Smooth muscle cell of the pulmonary artery (primary cell): Measurements from ENCODE around the gene SFXN2. TPM values are rescaled to one million over a fixed set of nuclear protein-coding genes. Genes with fewer than 3 reads are reported as not detected.

Experiments
- total RNA-seq: library from RNA; depleted of rRNA; stranded (reverse); fragments of >200 nt; gene quantifications from 2 replicates; pipeline ENCODE4 v1.2.3, GENCODE V29; 2014

The SFXN2 gene
- total RNA-seq = 6.4 and 6.7 TPM in 2 replicates

DNA sequence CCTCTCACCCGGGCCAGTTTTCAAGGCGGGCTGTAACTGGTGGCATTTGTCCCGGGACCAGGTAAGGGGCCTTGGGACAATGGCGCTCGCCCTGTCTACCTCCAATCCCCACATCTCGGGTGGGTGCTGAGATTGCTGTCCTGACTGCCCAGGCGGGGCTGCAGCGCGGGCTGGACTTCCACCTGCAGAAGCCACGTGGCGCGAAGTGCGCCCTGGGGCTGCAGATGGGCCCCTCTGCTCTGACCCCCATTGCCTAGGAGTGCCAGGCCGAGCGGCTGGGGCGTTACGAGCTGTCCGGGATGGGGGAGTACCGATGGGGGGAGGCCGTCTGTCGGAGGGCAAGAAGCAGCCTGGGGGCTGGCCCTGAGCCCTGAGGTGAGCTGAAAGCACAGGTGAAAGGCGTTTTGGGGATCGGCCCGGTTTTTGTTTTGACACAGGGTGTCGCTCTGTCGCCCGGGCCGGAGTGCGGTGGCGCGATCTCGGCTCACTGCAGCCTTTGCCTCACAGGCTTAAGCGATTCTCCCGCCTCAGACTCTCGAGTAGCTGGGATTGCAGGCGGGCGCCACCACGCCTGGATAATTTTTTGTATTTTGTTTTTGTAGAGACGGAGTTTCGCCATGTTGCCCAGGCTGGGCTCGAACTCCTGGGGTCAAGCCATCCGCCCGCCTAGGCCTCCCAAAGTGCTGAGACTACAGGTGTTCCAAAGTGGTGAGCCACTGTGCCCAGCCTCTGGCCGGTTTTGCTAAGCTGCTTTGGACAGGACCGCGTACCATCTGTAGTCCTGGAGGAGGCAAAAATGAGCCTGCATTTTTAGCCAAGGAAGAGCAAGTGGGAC is at the start of gene SFXN2:
SFXN2 (plus strand) TSS at position 16 of the 835 bp plus-strand sequence. CDS start 12,001 bp downstream, outside the sequence.

DNA sequence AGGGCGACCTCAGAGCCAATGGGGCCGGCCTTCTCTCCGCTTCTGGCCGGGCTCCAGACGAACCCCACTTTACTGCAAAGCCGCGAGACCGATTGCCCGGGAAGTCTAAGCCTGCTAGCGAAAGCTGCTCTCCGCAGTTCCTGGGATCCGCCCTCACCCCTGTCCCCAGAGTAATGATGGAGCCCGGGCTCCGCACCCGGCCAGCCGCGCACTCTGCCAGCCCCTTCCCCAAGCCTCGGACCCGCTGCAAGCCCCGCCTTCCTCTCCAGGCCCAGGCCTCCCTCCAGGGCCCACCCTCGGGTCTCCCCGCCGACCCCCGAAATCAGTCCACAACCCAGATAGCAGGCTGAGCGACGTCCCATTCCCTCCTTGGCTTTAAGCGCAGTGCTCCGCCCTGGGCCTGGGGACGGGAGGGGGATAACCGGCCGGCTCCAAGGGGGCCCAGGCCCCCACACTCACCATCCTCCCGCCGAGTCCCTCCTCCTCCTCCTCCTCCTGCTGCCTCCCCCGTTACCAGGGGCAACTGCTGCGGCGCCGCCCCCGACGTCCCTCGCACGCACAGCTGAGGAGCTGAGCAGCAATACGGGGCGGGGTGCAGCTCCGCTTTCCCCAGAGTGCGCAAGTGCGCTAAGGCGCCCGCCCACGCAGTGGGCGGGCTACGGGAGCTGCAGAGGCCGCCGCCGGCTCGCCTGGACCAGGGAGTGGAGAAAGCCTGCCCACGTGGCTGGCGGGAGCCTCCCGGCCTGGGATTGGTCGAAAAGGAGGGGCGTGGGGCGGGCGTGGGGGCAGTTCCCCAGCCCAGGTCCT is 419 bp upstream of the SFXN2 start, which contains the start of gene ARL3:
ARL3 (minus strand) TSS at position 584 of the 807 bp plus-strand sequence; CDS start at position 462, 122 bp downstream.

DNA sequence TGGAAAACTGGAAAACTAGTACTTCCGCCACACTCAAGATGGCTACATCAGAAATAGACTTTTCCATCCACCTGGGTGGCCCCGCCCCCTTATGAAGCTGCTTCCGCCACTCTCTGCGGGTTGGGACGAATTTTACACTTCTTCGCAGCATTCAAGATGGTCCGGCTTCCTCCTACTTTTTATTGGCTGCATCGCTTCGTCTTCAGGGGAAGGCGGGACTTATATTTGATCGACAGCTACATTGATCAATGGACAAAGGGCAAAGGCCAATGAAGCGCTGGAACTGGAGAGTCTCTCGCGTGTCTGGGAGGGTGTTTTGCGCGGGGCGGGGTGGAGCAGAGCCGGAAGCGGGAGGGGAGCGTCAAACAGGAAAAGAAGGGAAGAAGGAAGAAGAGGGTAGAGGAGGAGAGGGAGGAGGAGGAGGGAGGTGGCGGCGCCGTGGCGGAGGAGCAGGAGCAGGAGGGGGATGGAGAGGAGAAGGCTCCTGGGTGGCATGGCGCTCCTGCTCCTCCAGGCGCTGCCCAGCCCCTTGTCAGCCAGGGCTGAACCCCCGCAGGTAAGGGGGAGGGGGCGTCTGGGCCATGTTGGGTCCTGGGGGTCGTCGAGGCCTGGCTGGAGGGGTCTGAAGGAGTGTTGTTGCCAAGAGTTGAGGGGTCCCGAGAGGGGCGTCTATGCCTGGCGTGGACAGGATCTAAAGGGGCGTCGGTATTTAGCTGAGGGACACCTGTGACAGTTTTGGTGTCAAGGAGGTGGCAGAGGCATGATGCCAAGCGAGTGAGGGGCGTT is 29.3 kb downstream of the SFXN2 start, which contains the start of gene WBP1L:
WBP1L (plus strand) TSS at position 361 of the 786 bp plus-strand sequence; CDS start at position 467, 106 bp downstream.

Other genes with a start within 250 kb of the SFXN2 start
- gene ACTR1A, start 211.9 kb upstream of the SFXN2 start, total RNA-seq = 141 and 167 TPM in 2 replicates
- 7.5 and 7.6 TPM in 2 replicates for gene SUFU, start 210.7 kb upstream of the SFXN2 start, total RNA-seq
- gene TRIM8, start 70.2 kb upstream of the SFXN2 start, total RNA-seq = 91.0 and 138 TPM in 2 replicates
- gene ARL3, start 239 bp upstream of the SFXN2 start, total RNA-seq = 5.3 and 7.2 TPM in 2 replicates
- 80.4 and 91.5 TPM in 2 replicates for gene WBP1L, start 29.3 kb downstream of the SFXN2 start, total RNA-seq
- not detected in 2 replicates for gene CYP17A1, start 122.8 kb downstream of the SFXN2 start, total RNA-seq
- 11.1 and 27.8 TPM in 2 replicates for gene BORCS7, start 139.6 kb downstream of the SFXN2 start, total RNA-seq
- gene AS3MT, start 154.8 kb downstream of the SFXN2 start, total RNA-seq = 5.0 and 6.9 TPM in 2 replicates
- 16.0 and 20.5 TPM in 2 replicates for gene CNNM2, start 203.7 kb downstream of the SFXN2 start, total RNA-seq